NK-92 (cell line): ENCODE data around the gene DIAPH2.
"Not testable (repeated sequence)": the region's sequence is repeated elsewhere in the genome, so short reads cannot be mapped to it uniquely, and the experiment has no call there.

Source experiments
- DNase-seq: peaks from one replicate; lab custom pipeline; 2025; ENCODE audit not compliant: unreplicated experiment; lab: John Stamatoyannopoulos, UW

DIAPH2 gene

GRCh38 chrX:96820935-96821334, 136.3 kb downstream of the DIAPH2 start:
- DNase-seq = no peak

- DNase-seq = no peak
Observed at GRCh38 chrX:96824166-96824565, 139.5 kb downstream of the DIAPH2 start.

- DNase-seq = no peak
Observed at GRCh38 chrX:96833333-96833732, 148.7 kb downstream of the DIAPH2 start.

- DNase-seq = no peak
Observed at GRCh38 chrX:96834137-96834536, 149.5 kb downstream of the DIAPH2 start.

GRCh38 chrX:96835660-96836289, 151.1 kb downstream of the DIAPH2 start:
- no peak for DNase-seq

- DNase-seq = no peak
Observed at GRCh38 chrX:96837808-96838207, 153.2 kb downstream of the DIAPH2 start.

- DNase-seq = no peak
Observed at GRCh38 chrX:96838537-96838936, 153.9 kb downstream of the DIAPH2 start.

GRCh38 chrX:96841325-96841724, 156.7 kb downstream of the DIAPH2 start:
- no peak for DNase-seq

GRCh38 chrX:96841866-96842265, 157.2 kb downstream of the DIAPH2 start:
- DNase-seq = not testable (repeated sequence)

- no peak for DNase-seq
Observed at GRCh38 chrX:96843566-96843965, 158.9 kb downstream of the DIAPH2 start.

GRCh38 chrX:96846841-96847240, 162.2 kb downstream of the DIAPH2 start:
- no peak for DNase-seq

GRCh38 chrX:96859422-96859821, 174.8 kb downstream of the DIAPH2 start:
- not testable (repeated sequence) for DNase-seq

GRCh38 chrX:96861218-96861617, 176.6 kb downstream of the DIAPH2 start:
- DNase-seq = no peak

GRCh38 chrX:96861661-96862060, 177.0 kb downstream of the DIAPH2 start:
- no peak for DNase-seq

- no peak for DNase-seq
Observed at GRCh38 chrX:96883608-96884007, 199.0 kb downstream of the DIAPH2 start, which contains the start of gene RPA4. TSS of gene RPA4 (plus strand) at chrX:96883908. CDS start at chrX:96884311, 403 bp downstream.

- DNase-seq = no peak
Observed at GRCh38 chrX:96884027-96884426, 199.4 kb downstream of the DIAPH2 start.

- no peak for DNase-seq
Observed at GRCh38 chrX:96889726-96890125, 205.1 kb downstream of the DIAPH2 start.

- no peak for DNase-seq
Observed at GRCh38 chrX:96906741-96907140, 222.1 kb downstream of the DIAPH2 start.

- DNase-seq = no peak
Observed at GRCh38 chrX:96907516-96908272, 223.1 kb downstream of the DIAPH2 start.

- DNase-seq = no peak
Observed at GRCh38 chrX:96909291-96909690, 224.6 kb downstream of the DIAPH2 start.

- DNase-seq = no peak
Observed at GRCh38 chrX:96918864-96919263, 234.2 kb downstream of the DIAPH2 start.

GRCh38 chrX:96919672-96920071, 235.0 kb downstream of the DIAPH2 start:
- no peak for DNase-seq

GRCh38 chrX:96924581-96924980, 239.9 kb downstream of the DIAPH2 start:
- DNase-seq = no peak
